MV-4-11 (cell line): Measurements from ENCODE around the gene GBA3.

Experiments used
- DNase-seq: peaks from one replicate; lab custom pipeline; 2025; lab: John Stamatoyannopoulos, UW

Gene GBA3

GRCh38 chr4:22695917-22696316 is 3.2 kb downstream of the GBA3 start:
- no peak for DNase-seq

GRCh38 chr4:22703912-22704311 is 11.2 kb downstream of the GBA3 start:
- DNase-seq: no peak

- DNase-seq: no peak
These were observed 14.7 kb downstream of the GBA3 start for GRCh38 chr4:22707390-22707789.

GRCh38 chr4:22708961-22709360 is 16.2 kb downstream of the GBA3 start:
- no peak for DNase-seq

GRCh38 chr4:22712105-22712504 is 19.4 kb downstream of the GBA3 start:
- DNase-seq: no peak

- no peak for DNase-seq
These were observed 19.8 kb downstream of the GBA3 start for GRCh38 chr4:22712529-22712928.

- DNase-seq: no peak
These were observed 21.1 kb downstream of the GBA3 start for GRCh38 chr4:22713841-22714240.

- no peak for DNase-seq
These were observed 26.5 kb downstream of the GBA3 start for GRCh38 chr4:22719218-22719617.

- DNase-seq: no peak
These were observed 27.4 kb downstream of the GBA3 start for GRCh38 chr4:22720091-22720490.

- no peak for DNase-seq
These were observed 28.5 kb downstream of the GBA3 start for GRCh38 chr4:22721204-22721603.

- DNase-seq: no peak
These were observed 37.3 kb downstream of the GBA3 start for GRCh38 chr4:22730021-22730420.

GRCh38 chr4:22733816-22734215 is 41.1 kb downstream of the GBA3 start:
- no peak for DNase-seq

- no peak for DNase-seq
These were observed 44.2 kb downstream of the GBA3 start for GRCh38 chr4:22736912-22737311.

- DNase-seq: no peak
These were observed 47.2 kb downstream of the GBA3 start for GRCh38 chr4:22739968-22740367.

GRCh38 chr4:22741744-22742143 is 49.0 kb downstream of the GBA3 start:
- no peak for DNase-seq

GRCh38 chr4:22743290-22743689 is 50.6 kb downstream of the GBA3 start:
- no peak for DNase-seq

GRCh38 chr4:22744478-22745062 is 51.8 kb downstream of the GBA3 start:
- no peak for DNase-seq

- DNase-seq: no peak
These were observed 52.5 kb downstream of the GBA3 start for GRCh38 chr4:22745234-22745633.

- DNase-seq: no peak
These were observed 61.4 kb downstream of the GBA3 start for GRCh38 chr4:22754116-22754515.

- DNase-seq: no peak
These were observed 69.8 kb downstream of the GBA3 start for GRCh38 chr4:22762548-22762947.

- DNase-seq: peak; percentile 24
These were observed 71.4 kb downstream of the GBA3 start for GRCh38 chr4:22764183-22764582.

- DNase-seq: peak; percentile 10
These were observed 73.3 kb downstream of the GBA3 start for GRCh38 chr4:22766068-22766467.

- no peak for DNase-seq
These were observed 85.9 kb downstream of the GBA3 start for GRCh38 chr4:22778547-22779163.

- DNase-seq: no peak
These were observed 87.6 kb downstream of the GBA3 start for GRCh38 chr4:22780317-22780716.
